Gastrocnemius medialis (tissue), 4 donors: ENCODE results near the gene TCF12.

ENCODE experiments used
- CTCF ChIP-seq, 5 experiments: fragments of 450-650 bp in 3 of 5; fragments of 200-600 bp in 2 of 5; sonication (generic) in 2 of 5; IDR thresholded peaks in 4 of 5; conservative IDR thresholded peaks in 1 of 5; 1 replicate in 4 of 5; 2 replicates in 1 of 5; pipeline ENCODE4 v1.5.1; 2016 to 2019; ENCODE audit warnings: antibody characterized with exemption in 5 of 5, mild to moderate bottlenecking in 3 of 5, moderate library complexity in 3 of 5
- POLR2A ChIP-seq, 2 donors: fragments of 450-650 bp; IDR thresholded peaks; one replicate each; pipeline ENCODE4 v1.6.1; 2017; ENCODE audit warnings: antibody characterized with exemption in 2 of 2, mild to moderate bottlenecking in 2 of 2, moderate library complexity in 2 of 2

- TF ChIP-seq CTCF (IDR thresholded peaks at IDR 0.05 in 4 of 5, conservative IDR thresholded peaks at IDR 0.05 in 1 of 5) (no peak), POLR2A (IDR thresholded peaks at IDR 0.05) (no peak)
Measured at GRCh38 chr15:57324944-57325679, 406.7 kb downstream of the TCF12 start.
